Head of caudate nucleus (tissue), 42 donors: ENCODE data around the gene CRYL1.
A peak's percentile ranks its signal among the peaks of the same experiment; 100 is the strongest.

ENCODE experiments used
- DNase-seq, 42 donors: peaks; one replicate each; pipeline versions ENCODE4 v3.0.0 to v3.0.0-alpha.2; 2020 to 2021; ENCODE audit warnings: mixed read lengths in 7 of 42
- intact Hi-C: fragments of 100-400 bp; cut with DNase I; formaldehyde crosslinking; loops from one replicate; pipeline ENCODE4 v1.15.0; 2022

The CRYL1 gene

GRCh38 chr13:20525601-20526544 lies at the start of gene CRYL1:
TSS of gene CRYL1 (minus strand) at chr13:20525857. CDS start at chr13:20525794, 63 bp downstream.
- peak; percentile 60 to 95 (median 89) for DNase-seq
- intact Hi-C loops = loop anchor here (10.0 kb wide), 1 partner anchor 179 kb away; the partner anchor contains the start of gene IL17D

GRCh38 chr13:20573636-20574035 lies 48.0 kb upstream of the CRYL1 start:
- DNase-seq = no peak
- intact Hi-C loops = no loop called here

- intact Hi-C loops = no loop called here
- DNase-seq = no peak
These were observed 47.5 kb upstream of the CRYL1 start for GRCh38 chr13:20573186-20573585.

- no peak for DNase-seq
- intact Hi-C loops = no loop called here
These were observed 46.0 kb upstream of the CRYL1 start for GRCh38 chr13:20571676-20572075.

- DNase-seq = no peak
- intact Hi-C loops = no loop called here
These were observed 44.9 kb upstream of the CRYL1 start for GRCh38 chr13:20570517-20570916.

GRCh38 chr13:20567881-20568528 lies 42.3 kb upstream of the CRYL1 start:
- intact Hi-C loops = loop anchor here (5.0 to 10.0 kb wide), 2 partner anchors 53 to 134 kb away; partner anchors contain the start of gene IL17D
- DNase-seq = peak in 4 of 42 donors; percentile 7 to 61 (median 39)

- DNase-seq = peak; percentile 63 to 97 (median 91)
- intact Hi-C loops = loop anchor here (5.0 to 10.0 kb wide), 2 partner anchors 52 to 135 kb away; partner anchors contain the start of gene IL17D
These were observed 41.5 kb upstream of the CRYL1 start, which contains the start of gene IFT88 for GRCh38 chr13:20566898-20567874. TSS of gene IFT88 (plus strand) at chr13:20567157. CDS start at chr13:20574386, 7,229 bp downstream.

- intact Hi-C loops = loop anchor here (5.0 to 10.0 kb wide), 2 partner anchors 52 to 136 kb away; partner anchors contain the start of gene IL17D
- peak in 27 of 42 donors; percentile 49 to 86 (median 69) for DNase-seq
These were observed 40.8 kb upstream of the CRYL1 start for GRCh38 chr13:20566468-20566897.

- peak in 1 of 42 donors; percentile 39 for DNase-seq
- intact Hi-C loops = loop anchor here (5.0 to 10.0 kb wide), 2 partner anchors 50 to 137 kb away; partner anchors contain the start of gene IL17D
These were observed 39.6 kb upstream of the CRYL1 start for GRCh38 chr13:20565115-20565736.

- peak in 1 of 42 donors; percentile 8 for DNase-seq
- intact Hi-C loops = loop anchor here (10.0 kb wide), 1 partner anchor 47 kb away; no protein-coding TSS in a partner anchor
These were observed 36.1 kb upstream of the CRYL1 start for GRCh38 chr13:20561741-20562140.

GRCh38 chr13:20559659-20560356 lies 34.2 kb upstream of the CRYL1 start:
- intact Hi-C loops = loop anchor here (10.0 kb wide), 1 partner anchor 45 kb away; no protein-coding TSS in a partner anchor
- peak in 1 of 42 donors; percentile 36 for DNase-seq

GRCh38 chr13:20558982-20559381 lies 33.3 kb upstream of the CRYL1 start:
- no peak for DNase-seq
- intact Hi-C loops = no loop called here

- intact Hi-C loops = no loop called here
- peak; percentile 61 to 96 (median 84) for DNase-seq
These were observed 27.7 kb upstream of the CRYL1 start for GRCh38 chr13:20553311-20553710.

GRCh38 chr13:20550799-20551198 lies 25.1 kb upstream of the CRYL1 start:
- peak in 7 of 42 donors; percentile 15 to 67 (median 31) for DNase-seq
- intact Hi-C loops = no loop called here

GRCh38 chr13:20547479-20547908 lies 21.8 kb upstream of the CRYL1 start:
- DNase-seq = no peak
- intact Hi-C loops = no loop called here

- DNase-seq = no peak
- intact Hi-C loops = no loop called here
These were observed 20.9 kb upstream of the CRYL1 start for GRCh38 chr13:20546556-20546955.
